ENCODE measurements around the gene CNMD.

CNMD gene

DNA sequence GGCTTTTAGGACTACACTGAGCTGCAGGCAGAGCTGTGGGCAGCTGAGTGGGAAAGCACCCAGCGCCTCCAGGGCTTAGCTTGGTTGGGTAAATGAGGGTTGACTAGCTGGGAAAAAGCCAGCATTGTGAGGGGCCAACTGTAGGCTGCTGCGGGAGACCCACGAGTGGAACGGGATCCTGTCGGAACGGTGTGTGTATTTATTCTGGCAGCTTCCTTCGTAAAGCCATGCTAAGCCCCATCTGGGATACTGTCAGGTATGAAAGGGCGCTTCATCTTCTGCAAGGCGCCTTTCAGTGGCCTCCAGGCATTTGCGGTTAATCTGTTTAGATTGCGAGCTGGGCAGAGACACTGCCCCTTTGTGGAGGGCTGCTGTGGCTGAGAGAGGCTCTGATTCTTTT, 39.5 kb upstream of the CNMD start:
- TF ChIP-seq, protein P1, sequence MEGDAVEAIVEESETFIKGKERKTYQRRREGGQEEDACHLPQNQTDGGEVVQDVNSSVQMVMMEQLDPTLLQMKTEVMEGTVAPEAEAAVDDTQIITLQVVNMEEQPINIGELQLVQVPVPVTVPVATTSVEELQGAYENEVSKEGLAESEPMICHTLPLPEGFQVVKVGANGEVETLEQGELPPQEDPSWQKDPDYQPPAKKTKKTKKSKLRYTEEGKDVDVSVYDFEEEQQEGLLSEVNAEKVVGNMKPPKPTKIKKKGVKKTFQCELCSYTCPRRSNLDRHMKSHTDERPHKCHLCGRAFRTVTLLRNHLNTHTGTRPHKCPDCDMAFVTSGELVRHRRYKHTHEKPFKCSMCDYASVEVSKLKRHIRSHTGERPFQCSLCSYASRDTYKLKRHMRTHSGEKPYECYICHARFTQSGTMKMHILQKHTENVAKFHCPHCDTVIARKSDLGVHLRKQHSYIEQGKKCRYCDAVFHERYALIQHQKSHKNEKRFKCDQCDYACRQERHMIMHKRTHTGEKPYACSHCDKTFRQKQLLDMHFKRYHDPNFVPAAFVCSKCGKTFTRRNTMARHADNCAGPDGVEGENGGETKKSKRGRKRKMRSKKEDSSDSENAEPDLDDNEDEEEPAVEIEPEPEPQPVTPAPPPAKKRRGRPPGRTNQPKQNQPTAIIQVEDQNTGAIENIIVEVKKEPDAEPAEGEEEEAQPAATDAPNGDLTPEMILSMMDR (IDR thresholded peaks at IDR 0.05; ENCODE audit: insufficient read depth, low read length, poor library complexity, severe bottlenecking): no peak
- no peaks in the 10 kb centered on the region for H3K36me3 ChIP-seq (ENCODE audit: control insufficient read depth, insufficient read depth, low read length)
- DNase-seq (ENCODE audit: extremely low read depth, insufficient read length): peak; percentile 13
- H3K27me3 ChIP-seq (replicated peaks; ENCODE audit: control insufficient read depth, insufficient read depth, low read length): no peaks in the 10 kb centered on the region
- H3K4me3 ChIP-seq (replicated peaks; ENCODE audit: low read depth, low read length): no peak overlapping the region

DNA sequence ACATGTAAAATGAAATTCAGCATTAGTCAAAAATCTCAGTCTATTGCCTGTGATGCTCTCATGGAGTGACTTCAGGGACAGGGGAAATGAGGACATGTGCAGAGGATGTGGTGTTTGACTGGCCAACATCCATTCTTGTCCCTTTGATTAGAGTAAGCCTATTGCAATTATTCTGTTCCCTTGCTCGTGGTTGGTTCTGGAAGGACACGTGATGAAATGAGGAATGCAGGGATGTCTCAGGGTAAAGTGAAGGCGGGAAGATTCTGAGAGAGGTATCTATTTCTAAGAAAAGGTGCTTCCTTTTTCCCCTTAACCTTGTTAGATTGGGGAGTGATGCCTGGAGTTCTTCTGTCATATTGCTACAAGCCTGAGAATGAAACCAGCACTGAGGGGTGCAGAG, 37.1 kb upstream of the CNMD start:
- Histone ChIP-seq H3K27me3 (replicated peaks; ENCODE audit: control insufficient read depth, insufficient read depth, low read length) (no peaks in the 10 kb centered on the region; the same call in 1 of the 2 replicates), H3K4me3 (replicated peaks; ENCODE audit: low read depth, low read length) (no peak overlapping the region), H3K36me3 (ENCODE audit: control insufficient read depth, insufficient read depth, low read length) (no peaks in the 10 kb centered on the region)
- no peak for DNase-seq (ENCODE audit: extremely low read depth, insufficient read length)
- TF ChIP-seq, protein P1 (IDR thresholded peaks at IDR 0.05; ENCODE audit: insufficient read depth, low read length, poor library complexity, severe bottlenecking): no peak

DNA sequence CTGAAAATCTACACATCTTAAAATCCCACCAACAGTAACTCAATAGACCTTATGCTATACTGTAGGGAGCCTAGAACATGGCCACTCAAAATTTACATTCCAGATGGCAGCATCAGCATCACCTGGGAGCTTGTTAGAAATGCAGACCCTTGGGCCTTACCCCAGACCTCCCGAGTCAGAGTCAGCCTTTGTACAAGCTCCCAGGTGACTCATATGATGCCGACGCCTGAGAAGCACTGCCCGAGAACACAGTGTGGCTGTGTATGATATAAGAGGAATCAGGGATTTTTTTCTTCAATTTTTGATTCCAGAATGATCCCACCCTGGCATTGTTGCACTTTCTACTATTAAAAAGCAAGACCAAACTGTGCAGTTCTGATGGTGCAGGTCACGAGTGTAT, 35.9 kb upstream of the CNMD start:
- no peak for DNase-seq (ENCODE audit: extremely low read depth, insufficient read length)
- Histone ChIP-seq H3K4me3 (replicated peaks; ENCODE audit: low read depth, low read length) (no peak overlapping the region), H3K36me3 (ENCODE audit: control insufficient read depth, insufficient read depth, low read length) (no peaks in the 10 kb centered on the region), H3K27me3 (replicated peaks; ENCODE audit: control insufficient read depth, insufficient read depth, low read length) (no peaks in the 10 kb centered on the region; the same call in 1 of the 2 replicates)
- TF ChIP-seq, protein P1 (IDR thresholded peaks at IDR 0.05; ENCODE audit: insufficient read depth, low read length, poor library complexity, severe bottlenecking): no peak

DNA sequence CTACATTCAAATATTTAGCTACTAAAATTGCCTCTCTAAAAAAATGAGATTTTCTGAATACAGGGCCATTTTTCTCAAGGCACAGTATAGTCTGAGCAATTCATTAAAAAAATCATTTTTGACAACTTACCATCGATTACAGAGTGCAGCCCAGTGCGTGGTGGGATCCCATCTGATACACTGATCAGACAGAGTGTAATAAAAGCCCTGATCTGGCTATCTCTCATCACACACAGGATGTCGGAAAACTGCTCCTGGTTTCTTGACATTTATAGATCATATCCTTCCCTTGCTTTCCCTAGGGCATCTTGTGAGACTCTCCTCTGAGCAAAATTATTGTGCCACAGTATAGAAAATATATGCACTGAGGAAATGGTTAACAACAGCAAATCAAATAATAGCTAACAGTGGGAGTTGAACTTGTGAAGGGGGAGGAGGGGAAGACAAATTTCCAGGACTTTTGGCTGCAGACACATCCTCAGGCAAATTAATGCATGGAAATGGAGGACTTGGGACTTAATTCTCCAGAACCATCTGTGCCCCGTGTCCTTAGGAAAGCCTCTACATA, 28.4 kb upstream of the CNMD start:
- no peak for DNase-seq (ENCODE audit: extremely low read depth, insufficient read length)
- H3K4me3 ChIP-seq (replicated peaks; ENCODE audit: low read depth, low read length): no peak overlapping the region
- H3K36me3 ChIP-seq (ENCODE audit: control insufficient read depth, insufficient read depth, low read length): no peaks in the 10 kb centered on the region
- TF ChIP-seq, protein P1 (IDR thresholded peaks at IDR 0.05; ENCODE audit: insufficient read depth, low read length, poor library complexity, severe bottlenecking): no peak
- no peaks in the 10 kb centered on the region; the same call in 1 of the 2 replicates for H3K27me3 ChIP-seq (replicated peaks; ENCODE audit: control insufficient read depth, insufficient read depth, low read length)

DNA sequence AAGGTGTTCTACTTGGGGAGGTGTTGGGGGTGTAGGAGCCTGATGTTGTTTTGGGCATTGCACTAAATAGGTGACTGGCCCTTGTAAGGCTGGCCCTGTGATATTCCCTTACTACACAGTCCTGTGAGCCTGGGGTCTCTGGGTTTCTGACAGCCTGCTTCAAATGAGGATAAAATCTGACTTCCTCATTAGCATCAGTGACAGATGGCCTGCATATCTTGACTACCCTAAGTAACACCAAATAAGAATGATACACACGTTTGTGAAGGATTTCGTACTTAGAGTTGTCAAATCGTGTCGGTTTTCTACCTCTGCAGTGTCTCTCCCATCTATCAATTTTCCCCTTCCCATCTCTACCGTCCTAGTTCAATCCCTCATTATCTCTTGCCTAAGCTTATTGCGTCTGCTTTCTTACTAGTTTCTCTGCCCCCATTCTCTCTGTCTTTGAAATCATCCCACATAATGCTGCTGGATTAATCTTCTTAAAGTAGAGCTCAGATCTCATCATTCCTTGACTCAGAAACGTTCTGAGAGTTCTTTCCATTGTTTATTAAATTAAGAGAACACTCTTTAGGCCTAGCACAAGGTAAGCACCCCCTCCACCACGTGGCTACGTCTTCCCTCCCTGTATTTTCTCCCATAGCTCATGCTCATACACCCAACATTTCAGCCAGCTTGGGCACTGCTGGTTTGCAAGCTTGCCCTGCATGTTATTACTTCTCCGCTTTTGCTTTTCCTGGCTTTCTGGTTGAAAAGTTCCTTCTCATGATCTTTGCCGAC, 26.2 kb upstream of the CNMD start:
- Histone ChIP-seq H3K36me3 (ENCODE audit: control insufficient read depth, insufficient read depth, low read length) (no peaks in the 10 kb centered on the region), H3K4me3 (replicated peaks; ENCODE audit: low read depth, low read length) (no peak overlapping the region), H3K27me3 (replicated peaks; ENCODE audit: control insufficient read depth, insufficient read depth, low read length) (no peaks in the 10 kb centered on the region)
- TF ChIP-seq, protein P1 (IDR thresholded peaks at IDR 0.05; ENCODE audit: insufficient read depth, low read length, poor library complexity, severe bottlenecking): no peak
- DNase-seq (ENCODE audit: extremely low read depth, insufficient read length): no peak
